Measurements from ENCODE around the gene NFIL3.

NFIL3 gene

DNA sequence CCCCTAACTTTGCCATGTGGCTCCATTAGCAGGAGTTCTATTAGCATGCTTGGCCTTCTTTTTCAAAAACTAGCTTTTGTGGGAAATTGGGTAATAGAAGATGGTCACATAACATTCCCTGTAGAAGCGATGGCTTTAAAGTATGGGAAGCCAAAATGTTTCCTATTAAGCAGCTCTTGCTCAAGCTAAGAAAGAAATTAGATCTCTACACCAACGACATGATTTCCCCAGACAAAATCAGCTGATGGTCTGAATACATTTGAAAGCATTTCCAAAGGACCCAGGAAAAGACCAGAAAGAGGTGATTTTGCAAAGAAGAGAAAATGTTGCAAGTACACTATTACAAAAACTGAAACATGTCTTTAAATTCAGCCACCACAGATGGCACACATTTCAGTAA lies 4.8 kb upstream of the NFIL3 start:
- TF ChIP-seq, protein P1, sequence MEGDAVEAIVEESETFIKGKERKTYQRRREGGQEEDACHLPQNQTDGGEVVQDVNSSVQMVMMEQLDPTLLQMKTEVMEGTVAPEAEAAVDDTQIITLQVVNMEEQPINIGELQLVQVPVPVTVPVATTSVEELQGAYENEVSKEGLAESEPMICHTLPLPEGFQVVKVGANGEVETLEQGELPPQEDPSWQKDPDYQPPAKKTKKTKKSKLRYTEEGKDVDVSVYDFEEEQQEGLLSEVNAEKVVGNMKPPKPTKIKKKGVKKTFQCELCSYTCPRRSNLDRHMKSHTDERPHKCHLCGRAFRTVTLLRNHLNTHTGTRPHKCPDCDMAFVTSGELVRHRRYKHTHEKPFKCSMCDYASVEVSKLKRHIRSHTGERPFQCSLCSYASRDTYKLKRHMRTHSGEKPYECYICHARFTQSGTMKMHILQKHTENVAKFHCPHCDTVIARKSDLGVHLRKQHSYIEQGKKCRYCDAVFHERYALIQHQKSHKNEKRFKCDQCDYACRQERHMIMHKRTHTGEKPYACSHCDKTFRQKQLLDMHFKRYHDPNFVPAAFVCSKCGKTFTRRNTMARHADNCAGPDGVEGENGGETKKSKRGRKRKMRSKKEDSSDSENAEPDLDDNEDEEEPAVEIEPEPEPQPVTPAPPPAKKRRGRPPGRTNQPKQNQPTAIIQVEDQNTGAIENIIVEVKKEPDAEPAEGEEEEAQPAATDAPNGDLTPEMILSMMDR (IDR thresholded peaks at IDR 0.05; ENCODE audit: low read depth, low read length): no peak
- DNase-seq (ENCODE audit: extremely low read depth, low read depth): no peak

DNA sequence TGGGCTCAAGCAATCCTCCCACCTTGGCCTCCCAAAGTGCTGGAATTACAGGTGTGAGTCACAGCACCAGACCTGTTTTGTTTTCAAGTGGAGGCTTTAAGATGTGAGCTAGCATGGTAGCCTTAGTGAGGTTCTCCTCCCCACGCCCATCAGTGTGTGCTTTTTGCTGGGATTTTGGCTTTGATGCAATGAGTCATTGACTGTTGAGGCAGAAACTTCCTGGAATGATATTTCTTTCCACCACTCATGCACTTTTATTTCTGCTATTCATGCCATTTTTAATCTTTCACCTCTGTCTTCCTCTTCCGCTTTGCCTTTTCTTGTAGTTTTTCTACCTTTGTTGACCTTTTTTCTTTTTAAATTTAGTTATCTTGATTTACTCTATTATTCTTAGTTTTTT lies 4.2 kb upstream of the NFIL3 start:
- no peak for DNase-seq (ENCODE audit: extremely low read depth, low read depth)
- TF ChIP-seq, protein P1 (IDR thresholded peaks at IDR 0.05; ENCODE audit: low read depth, low read length): no peak

DNA sequence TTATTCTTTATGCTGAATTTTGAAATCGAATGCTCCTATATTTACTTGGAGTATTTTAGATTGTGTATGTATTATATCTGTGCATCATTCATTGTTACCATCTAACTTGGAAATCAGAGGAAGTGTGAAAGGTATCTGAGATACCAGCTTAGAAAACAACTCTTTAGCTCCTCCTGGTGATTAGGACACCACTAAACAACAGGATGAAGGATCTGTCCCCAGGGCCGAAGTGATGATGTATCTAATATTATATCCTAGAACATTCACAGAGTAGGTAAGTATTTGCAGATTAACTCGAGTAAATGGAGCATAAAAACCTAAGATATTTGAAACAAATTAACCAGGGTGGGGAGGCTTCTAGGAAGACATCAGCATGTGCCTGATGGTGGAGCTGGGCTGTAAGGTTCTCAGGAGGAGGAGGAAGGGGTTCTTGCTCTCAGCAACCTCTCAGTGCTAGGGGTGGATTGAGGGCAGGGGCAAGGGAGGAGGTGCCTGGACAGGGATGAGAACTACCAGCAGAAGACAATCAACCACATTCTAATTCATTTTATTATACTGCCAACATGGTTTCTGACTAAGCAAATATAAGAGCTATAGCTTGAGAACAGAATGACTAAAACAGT lies 2.6 kb upstream of the NFIL3 start:
- no peak for DNase-seq (ENCODE audit: extremely low read depth, low read depth)
- TF ChIP-seq, protein P1 (IDR thresholded peaks at IDR 0.05; ENCODE audit: low read depth, low read length): peak; percentile 55

DNA sequence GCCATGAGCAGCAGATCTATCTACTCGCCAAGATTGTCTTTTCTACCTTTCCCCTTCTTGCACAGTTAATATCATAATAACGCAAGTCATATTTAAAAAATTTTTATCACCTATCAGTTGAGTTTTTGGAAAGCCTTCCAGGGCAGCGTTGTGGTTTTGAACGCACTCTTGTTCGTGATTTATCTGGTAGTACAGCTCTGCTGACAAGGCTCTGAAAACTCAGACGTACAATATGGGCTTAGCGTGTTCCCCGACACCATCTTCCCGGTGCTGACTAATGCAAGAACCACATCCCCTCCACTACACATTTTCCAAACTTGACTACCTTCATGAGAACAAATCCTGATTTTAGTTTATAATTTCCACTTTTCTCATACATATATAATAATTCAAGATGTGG lies 1.6 kb upstream of the NFIL3 start:
- TF ChIP-seq, protein P1 (IDR thresholded peaks at IDR 0.05; ENCODE audit: low read depth, low read length): no peak
- no peak for DNase-seq (ENCODE audit: extremely low read depth, low read depth)

DNA sequence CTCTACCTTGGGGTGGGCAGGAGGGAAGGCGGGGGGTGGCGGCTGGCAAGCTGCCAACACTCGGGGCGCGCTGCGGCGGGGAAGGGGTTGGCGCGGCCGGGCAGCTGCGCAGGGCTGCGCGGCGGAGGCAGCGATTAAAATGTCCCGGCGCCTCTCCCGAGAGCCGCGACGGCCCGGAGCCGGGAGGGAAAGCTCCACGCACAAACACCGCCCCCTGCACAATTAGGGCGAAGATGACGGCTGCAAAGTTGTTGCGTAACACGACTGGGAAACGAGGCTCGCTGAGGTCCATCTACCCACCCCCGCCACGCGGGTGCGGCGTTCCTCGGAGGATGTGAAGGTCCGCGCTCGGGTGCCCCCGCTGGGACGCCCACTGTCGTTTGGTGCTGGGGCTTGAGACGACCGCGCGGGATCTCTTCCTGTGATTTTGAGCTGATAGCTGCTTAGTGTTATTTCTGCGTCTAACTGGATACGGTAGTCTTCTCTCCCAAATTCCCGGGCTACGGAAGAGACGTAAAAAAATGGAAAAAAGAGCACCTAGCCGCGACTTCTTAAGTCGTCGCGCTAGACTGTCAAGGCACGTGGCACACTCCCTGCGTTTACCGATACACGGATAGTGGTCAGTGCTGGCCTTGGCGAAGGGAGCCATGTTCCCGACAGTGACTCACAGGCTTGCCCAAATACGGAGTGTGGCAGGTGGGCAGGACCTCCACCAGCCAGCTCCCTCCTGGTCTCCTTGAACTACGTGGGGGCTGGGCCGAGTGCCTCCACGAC lies 958 bp upstream of the NFIL3 start:
- TF ChIP-seq, protein P1 (IDR thresholded peaks at IDR 0.05; ENCODE audit: low read depth, low read length): no peak; the same call in 1 of the 2 replicates
- peak; percentile 74 for DNase-seq (ENCODE audit: extremely low read depth, low read depth)

DNA sequence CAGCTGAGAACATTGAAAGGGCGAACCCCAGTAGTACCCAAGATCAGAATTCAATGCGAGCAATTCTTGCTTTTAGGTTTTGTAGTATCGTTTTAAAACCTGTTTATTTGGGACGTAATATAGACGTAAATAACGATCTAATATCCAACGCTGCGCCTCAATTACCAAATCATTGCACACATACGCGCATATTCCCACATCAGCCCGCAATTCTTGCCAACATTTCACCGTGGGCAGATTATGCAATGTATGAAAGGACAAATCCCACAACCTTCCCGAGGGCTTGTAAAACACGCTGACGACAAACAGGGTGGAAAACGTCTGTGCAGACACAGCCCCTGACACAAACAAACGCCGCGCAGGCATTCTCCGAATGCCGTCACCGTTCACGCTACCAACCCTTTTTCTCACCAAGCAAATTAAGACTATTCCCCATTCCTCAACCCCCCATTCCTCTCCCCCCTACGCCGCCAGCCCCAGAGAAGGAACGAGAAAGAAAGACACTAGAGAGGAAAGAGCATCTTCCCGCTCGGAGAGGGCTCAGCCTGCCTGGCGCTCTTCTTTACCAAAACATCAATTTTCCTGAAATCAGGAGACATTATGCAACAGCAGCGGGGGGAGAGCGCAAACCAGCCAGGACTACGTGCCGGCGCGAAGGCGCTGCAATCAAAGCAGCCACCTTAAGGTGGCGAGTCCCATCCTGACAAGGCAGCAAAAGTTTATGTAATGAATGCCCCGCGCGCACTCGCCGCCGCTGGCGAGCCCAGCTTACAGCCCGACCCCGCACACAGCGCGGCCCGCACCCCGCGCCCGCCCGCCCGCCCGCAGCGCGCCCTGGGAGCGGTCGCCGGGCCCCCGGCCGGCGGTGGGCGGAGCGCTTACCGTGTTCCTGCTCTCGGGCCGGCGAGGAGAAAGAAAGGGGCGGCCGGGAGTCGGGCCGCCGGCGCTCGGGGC lies 597 bp downstream of the NFIL3 start:
- DNase-seq (ENCODE audit: extremely low read depth, low read depth): no peak
- TF ChIP-seq, protein P1 (IDR thresholded peaks at IDR 0.05; ENCODE audit: low read depth, low read length): no peak; the same call in 1 of the 2 replicates

All from AG09319 (cell line).